ENCODE results near the gene SNORC. TPM values are rescaled to one million over a fixed set of nuclear protein-coding genes. Genes with fewer than 3 reads are reported as not detected.
"Not testable (repeated sequence)": the region's sequence is repeated elsewhere in the genome, so short reads cannot be mapped to it uniquely, and the experiment has no call there.

SNORC gene
- polyA plus RNA-seq, 3 donors: 2.8 to 4.1 (median 3.6) TPM

DNA sequence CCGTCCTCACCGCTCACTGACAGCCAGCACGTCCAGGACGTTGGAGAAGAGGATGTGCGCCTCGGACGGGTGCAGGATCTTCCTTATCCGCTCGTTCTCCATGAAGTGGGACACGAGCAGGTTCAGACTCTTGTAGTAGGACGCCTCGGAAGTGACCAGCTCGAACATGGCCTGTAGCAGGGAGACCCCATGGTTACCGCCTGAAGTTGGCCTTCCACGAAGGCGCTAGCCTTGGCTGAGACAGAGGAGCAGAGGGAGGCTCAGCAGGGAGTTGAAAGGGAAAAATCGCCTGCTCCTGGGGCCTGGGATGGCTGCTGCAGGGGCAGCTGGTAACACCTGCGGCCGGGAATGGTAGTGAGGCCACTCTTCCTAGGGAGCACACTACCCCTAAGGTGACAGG, 24.7 kb downstream of the SNORC start:
- DNase-seq: no peak

GRCh38 chr2:232896111-232896510, 26.0 kb downstream of the SNORC start:
- DNase-seq: no peak

DNA sequence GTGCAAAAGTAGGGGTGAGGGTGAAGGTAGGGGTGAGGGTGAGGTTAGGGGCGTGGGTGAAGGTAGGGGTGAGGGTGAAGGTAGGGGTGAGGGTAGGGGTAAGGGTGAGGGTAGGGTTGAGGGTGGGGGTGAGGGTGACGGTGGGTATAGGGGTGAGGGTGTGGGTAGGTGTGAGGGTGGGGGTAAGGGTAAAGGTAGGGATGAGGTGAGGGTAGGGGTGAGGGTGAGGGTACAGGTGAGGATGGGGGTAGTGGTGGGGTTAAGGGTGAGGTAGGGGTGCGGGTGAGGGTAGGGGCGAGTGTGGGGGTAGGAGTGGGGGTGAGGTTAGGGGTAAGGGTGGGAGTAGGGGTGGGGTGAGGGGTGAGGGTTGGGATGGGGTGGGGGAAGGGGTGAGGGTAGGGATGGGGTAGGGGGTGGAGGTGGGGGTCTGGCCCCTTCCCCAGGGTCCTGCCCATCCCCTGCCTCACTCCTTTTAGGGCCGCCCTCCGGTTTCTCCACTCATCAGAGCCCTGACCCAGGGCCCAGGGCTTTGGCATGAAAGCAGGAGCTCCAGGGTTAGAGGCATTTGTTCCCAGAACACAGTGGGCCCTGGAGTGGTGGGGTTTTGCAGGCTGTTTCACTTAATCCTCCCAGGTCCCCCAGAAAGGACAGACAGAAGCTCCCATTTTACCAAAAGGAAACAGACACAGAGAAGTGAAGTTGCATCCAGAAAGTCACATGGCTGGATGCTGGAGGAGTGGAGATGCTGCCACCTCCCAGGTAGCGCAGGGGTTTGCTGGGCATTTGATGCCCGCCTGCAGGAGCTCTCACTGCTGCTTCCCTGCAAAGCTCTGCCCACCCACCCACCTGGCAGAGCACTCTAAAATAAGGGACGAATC, 26.9 kb downstream of the SNORC start:
- no peak for DNase-seq

DNA sequence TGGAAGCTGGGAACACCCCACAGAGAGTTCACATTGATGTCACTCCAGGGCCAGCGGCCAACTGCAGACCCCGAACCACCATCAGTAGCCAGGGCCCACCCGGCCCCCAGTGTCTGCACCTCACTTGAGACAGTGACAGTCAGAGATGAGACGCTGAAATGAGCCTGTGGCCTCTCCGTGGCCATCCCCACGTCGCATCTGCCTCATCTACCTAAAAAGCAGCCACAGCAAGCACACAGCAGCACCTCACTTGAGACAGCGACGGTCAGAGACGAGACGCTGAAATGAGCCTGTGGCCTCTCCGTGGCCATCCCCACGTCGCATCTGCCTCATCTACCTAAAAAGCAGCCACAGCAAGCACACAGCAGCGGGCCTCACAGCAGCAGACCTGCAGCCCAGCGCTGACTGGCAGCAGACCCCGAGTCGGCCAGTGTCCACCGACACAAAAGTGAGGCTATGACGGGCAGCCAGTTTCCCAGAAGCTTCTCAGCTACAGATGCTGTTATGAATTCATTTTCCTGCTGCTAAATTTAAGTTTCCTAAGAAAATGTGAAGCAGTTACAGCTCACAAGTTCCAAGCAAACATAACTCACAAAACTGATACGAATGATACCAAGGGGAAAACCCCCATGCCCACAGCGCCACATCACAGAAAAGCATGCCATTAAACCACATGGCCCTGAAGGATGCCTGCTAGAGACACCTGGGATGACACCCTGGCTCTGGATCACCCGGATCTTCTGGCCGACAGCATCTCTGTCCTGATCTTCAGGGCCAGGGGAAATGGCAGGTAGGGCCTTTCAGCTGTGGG, 27.7 kb downstream of the SNORC start:
- no peak for DNase-seq

DNA sequence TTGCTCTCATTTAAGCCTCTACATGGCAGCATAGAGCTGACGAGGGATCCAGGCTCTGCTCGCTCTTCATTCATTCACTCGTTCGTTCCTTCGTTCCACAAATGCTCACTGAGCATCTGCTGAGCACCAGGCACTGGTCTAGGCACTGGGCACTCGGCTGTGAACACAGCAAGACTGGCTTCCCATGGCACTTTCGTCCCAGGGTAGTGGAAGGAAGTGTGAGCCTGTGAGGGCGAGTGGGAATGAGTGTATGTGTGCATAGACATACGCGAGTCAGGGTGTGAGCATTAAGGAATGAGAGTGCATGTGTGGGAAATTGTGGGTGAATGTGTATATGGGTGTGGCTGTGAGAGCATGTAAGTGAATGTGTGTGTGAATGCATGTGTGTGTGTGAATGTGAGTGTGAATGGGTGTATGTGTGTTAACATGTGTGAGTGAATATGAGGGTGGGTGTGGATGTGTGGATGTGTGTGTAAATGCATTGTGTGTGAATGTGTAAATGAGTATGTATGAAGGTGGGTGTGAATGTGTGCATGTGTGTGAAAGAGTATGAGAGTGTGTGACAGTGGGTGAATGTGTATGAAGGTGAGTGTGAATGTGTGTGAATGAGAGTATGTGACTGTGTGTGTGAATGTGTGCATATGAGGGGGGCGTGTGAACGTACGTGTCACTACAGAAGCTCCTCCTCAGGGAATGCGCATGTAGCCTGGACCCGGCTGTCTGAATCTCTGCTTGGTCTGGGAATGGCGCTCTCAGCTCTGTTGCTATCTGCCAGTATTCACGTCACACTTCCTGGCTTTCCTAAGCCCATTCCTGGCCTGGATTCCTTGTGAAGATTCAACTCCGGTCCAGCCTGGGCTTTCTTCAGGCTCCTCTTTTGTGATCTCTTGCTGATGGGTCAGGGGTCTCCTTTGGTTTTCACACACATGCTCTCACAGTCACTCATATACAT, 28.8 kb downstream of the SNORC start:
- DNase-seq: no peak

GRCh38 chr2:232900811-232901735, 31.0 kb downstream of the SNORC start:
- DNase-seq: peak; percentile 37

DNA sequence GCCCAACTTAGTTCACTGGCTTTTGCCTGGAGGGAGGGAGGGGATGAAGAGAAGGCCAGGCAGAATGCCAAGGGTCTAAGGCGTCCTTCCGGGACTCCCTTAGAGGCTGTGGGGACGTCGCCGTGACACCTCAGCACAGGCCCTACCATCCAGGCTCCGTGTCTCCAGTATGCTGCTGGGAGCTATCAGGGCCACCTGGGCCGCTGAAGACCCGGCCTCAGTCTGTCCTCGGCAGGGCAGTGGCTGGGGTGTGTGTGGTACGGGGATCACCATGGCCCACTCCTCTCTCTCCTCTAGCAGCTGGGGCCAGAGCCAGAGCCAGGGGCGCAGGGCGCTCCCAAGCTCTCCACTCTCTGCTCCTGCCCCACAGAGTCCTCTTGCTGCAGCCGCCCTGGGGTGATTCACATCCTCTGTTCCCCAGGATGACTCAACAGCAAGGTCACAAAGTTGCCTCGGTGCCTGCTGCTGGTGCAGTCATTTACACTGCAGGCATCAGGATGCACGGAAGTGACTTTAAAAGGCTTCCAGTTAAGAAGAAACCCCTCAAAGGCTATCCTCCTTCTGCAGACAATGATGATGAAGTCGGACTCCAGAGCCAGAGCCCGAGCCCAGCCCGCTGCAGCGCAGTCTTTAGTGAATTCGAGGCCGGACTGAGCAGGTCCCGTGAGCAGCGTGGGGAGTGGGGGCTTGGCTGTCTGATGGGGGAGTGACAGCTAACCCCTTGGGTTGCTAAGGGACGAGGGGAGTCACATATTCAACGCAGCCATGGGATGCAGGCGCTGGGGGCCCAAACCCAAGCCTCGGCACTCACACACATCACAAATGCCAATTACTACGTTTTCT, 31.9 kb downstream of the SNORC start:
- DNase-seq: no peak

- DNase-seq: no peak
These were observed 33.9 kb downstream of the SNORC start for GRCh38 chr2:232903989-232904388.

GRCh38 chr2:232906867-232907717, 37.0 kb downstream of the SNORC start:
- not testable (repeated sequence) for DNase-seq

DNA sequence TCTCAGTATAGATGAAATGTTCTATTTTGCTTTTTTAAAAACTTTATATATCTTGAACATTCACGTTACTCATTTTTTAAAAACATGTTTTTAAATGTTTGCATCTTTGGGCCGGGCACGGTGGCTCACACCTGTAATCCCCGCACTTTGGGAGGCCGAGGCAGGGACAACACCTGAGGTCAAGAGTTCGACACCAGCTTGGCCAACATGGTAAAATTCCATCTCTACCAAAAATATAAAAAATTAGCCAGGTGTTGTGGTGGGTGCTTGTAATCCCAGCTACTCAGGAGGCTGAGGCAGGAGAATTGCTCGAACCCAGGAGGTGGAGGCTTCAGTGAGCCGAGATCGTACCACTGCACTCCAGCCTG, 37.6 kb downstream of the SNORC start:
- not testable (repeated sequence) for DNase-seq

DNA sequence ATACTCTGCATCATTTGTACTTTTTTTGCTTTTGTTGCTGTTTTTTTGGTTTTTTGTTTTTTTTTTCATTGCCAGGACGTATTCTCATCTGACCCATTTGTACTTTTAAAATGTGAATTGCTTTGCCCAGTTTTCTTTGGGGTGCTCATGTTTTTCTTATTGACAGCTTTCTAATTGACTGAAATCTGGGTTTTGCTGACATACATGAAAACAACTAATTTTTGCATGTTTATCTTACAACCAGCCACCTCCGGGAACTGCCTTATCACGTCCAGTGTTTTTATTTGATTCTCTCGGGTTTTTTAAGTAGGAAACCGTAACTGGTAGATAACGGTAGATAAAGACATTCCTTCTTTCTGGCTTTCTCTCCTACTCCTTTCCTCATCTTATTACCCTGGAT, 38.6 kb downstream of the SNORC start:
- no peak for DNase-seq

- DNase-seq: no peak
These were observed 40.3 kb downstream of the SNORC start for GRCh38 chr2:232910376-232910775.

DNA sequence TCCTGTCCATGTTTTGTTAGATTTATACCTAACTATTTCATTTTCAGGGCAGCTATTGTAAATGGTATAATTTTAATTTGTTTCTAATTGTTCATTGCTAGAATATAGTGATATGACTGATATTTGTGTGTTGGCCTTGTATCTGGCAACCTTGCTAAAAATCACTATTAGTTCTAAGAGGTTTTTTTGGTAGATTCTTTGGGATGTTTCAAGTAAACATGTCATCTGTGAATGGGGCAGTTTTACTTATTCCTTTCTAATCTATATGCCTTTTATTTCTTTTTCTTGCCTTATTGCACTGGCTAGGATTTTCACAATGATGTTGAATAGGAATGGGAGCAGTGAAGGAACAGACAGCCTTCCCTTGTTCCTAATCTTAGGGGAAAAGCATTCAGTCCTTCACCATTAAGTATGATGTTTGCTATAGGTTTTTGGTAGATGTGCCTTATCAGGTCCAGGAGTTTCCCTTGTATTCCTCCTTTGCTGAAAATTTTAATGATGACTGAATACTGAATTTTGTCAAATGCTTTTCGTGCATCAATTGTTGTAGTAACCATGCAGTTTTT, 41.7 kb downstream of the SNORC start:
- no peak for DNase-seq

DNA sequence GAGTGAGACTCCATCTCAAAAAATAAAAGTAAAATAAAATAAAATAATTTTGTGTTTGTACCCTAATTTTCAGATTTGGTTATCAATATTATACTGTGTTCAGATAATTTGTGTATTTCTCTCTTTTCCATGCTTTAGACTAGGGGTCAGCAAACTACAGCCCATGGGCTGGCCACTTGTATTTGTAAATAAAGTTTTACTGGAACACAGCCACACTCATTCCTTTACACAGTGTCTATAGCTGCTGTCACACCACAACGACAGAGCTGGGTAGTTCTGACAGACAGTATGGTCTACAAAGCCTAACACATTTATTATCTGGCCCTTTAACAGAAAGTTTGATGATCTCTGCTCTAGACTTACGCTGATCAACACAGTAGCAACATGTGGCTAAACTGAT, 43.8 kb downstream of the SNORC start:
- no peak for DNase-seq

GRCh38 chr2:232919141-232919540, 49.1 kb downstream of the SNORC start:
- DNase-seq: no peak

- no peak for DNase-seq
These were observed 50.0 kb downstream of the SNORC start for GRCh38 chr2:232920055-232920454.

GRCh38 chr2:232920760-232921159, 50.7 kb downstream of the SNORC start:
- DNase-seq: no peak

DNA sequence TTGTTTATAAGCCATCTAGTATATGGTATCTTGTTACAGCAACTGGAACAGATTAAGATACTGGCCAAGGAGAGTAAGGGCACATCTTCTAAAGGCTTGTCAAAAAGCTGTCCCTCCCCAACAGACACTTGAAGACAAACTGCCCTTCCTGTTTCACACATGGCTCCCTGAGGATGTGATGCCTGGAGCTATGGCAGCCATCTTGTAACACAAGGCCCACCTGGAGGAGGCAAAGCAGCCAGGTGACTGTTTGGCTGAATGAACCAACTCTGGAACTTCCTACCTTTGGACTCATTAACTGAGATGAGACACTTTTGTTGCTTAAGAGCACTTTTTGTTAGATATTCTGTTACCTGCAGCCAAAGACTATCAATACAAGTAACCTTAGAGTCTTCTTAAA, 54.4 kb downstream of the SNORC start:
- DNase-seq: no peak

Data from renal pelvis (tissue), 4 donors.